NCI-H345 (cell line): ENCODE measurements around the gene VASH1.
A peak's percentile ranks its signal among the peaks of the same experiment; 100 is the strongest.

Source experiments
- DNase-seq: peaks from one replicate; lab custom pipeline; 2025; lab: John Stamatoyannopoulos, UW

VASH1 gene

DNA sequence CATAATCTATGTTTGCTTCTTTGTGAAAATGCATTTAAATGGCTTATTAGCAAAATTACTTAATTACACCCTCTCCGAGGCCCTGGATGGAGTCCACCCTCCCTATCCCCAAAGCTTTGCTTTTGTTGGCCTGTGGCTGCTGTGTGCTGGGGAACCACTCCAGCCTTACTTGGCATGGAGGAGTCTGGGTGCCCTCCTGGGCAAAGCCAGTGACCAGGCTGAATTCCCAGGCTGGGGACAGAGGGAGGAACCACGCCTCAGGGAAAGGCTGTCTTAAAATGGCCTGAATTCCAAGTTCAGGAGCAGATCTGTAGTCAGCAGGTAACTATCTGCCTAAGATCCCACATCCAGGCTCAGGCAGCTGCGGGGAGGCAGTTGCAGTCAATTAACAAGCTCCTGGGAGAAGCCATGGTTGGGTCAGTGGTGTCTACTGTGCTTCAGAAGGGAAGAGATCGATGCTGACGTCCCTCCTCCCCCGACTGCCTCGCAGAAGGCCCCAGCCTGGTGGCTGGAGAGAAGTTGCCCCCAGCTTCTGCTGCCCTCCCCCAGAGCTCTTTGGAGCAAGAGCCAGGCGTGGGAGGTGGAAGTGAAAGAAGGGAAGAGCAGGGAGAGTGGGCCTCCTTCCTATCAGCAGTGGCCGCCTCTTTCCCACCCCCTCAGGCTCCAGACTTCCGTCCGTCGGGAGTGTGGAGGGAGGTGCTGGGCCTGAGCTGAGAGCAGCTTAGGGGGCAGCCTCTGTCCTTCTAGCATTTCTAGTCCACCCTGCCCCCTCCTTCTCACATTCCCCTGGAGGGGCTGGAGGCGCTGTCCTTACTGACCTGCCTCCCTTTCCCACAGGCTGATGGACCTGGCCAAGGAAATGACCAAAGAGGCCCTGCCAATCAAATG lies 11.3 kb downstream of the VASH1 start:
- DNase-seq, result no peak

DNA sequence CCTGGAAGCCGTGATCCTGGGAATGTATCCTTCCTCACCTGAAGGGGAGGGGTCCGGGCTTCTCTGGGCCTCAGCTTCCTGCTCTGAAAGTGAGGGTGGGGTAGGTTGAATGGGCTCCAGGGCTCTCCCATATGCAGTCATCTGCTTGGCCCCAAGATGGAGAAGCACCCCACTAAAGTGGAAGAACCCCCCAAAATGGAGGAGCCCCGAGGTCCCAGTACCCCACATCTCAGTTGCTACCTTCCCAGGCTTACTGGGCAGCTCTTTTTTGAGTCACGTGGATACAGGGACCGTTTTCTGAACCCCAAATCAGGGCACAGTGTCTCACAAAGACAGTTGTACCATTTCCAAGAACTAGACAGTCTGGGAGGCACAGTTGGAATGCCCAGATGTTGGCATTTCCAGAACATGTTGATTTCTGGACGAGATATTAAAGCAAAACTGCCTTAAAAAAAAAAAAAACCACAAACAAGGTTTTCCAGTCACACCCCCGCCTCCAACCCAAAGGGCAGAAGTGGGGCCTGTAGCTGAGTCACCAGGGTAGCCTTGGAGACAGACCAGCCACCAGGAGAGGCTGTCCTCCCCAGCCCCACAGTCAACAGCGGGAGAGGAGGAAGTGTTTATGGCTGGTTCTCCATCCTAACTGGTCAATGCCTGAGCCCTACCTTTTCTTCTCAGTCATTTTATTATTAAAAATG lies 12.1 kb downstream of the VASH1 start:
- DNase-seq, result no peak

DNA sequence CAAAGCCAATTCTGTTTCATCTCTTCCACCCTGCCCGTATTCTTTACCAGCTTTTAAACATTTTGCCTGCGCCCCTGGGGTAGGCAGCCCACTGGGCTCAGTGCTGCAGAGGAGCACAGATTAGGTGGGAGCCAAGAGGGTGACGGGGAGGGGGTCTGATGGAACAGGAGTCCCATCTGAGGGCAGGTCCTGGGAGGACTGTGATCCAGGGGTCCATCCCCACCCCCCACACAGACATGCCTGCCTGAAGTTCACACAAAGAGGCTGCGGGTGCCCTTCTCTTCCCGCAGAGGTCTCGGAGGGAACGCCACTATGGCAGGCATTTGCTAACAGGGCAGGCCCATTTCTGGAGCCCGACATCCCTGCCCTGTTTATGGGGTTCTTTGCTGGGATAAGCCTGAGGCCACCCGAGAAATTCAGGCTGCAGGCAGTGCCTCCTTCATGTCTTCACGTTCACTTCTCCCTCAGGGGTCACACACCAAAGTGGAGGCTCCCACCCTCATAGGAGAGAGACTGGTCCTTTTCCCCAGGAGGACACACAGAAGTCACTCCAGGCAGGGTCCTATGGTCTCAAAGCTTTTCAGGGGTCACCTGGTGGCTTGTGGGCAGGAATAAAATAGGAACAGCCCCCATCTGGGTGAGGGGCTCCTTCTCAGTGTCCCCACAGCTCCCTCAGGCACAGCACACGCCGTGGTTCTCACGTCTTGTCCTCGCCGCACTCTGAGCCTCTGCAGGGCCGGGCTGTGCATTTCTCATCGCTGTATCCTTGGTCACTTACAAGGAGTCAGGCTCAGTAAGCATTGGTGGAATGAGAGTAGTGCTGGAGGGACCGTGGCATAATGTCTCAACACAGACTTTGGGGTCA lies 12.9 kb downstream of the VASH1 start:
- no peak for DNase-seq

DNA sequence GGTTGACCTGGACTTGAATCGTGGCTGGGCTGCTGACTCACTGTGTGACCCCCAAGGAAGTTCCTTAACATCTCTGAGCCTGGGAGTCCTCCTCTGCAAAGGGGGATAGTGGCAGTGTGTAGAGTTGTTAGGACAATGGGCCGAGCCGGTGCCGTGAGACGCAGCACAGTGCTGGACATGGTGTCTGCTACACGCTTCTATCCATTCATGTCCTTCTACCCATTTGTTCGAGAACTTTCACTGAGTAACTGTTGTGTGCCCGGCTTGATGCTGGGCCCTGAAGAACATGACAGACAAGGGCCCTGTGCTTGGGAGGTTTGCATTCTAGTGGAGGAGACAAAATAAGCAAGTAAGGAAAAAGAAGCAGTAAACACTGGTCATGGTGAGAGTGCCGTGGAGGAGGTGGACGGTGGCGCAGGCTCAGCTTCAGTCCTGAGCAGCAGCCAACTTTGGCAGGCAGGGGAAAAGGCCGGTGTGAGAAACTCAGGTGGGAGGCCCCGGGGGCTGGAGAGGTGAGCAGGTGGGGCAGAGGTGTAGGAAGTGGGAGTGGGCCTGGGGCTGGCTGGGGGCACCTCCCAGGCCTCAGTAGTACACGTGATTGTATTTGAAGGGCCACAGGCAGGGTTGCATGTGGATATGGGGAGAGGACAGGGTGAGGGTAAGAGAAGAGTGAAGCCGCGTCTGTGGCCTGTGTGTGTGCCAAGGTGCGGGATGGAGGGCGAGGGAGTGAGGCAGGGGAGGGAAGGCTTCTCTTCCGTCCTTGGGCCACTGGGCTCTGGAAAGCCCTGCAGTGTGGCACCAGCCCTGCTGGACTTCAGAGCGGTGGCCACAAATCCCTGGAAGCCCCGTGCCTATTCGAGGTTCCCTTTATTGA lies 13.8 kb downstream of the VASH1 start:
- no peak for DNase-seq

DNA sequence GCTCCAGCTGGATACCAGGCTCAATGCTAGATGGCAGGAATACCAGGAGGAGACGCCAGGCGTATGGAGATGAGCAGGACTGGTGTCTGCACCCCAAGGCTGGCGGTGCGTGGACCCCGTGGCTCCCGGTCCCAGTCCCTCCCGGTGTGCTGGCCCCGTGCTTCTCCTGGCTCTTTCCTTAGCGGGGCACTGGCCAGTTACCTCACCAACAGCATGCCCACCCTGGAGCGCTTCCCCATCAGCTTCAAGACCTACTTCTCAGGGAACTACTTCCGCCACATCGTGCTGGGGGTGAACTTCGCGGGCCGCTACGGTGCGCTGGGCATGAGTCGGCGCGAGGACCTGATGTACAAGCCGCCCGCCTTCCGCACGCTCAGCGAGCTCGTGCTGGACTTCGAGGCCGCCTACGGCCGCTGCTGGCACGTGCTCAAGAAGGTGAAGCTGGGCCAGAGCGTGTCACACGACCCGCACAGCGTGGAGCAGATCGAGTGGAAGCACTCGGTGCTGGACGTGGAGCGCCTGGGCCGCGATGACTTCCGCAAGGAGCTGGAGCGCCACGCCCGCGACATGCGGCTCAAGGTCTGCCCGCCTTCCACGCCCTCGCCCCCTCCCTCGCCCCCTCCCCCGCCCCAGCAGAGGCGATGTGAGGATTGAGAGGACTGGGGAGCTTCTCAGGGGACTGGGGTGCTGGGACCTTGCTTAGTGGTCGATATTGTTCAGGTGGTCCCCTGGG lies 14.6 kb downstream of the VASH1 start:
- DNase-seq, result no peak

DNA sequence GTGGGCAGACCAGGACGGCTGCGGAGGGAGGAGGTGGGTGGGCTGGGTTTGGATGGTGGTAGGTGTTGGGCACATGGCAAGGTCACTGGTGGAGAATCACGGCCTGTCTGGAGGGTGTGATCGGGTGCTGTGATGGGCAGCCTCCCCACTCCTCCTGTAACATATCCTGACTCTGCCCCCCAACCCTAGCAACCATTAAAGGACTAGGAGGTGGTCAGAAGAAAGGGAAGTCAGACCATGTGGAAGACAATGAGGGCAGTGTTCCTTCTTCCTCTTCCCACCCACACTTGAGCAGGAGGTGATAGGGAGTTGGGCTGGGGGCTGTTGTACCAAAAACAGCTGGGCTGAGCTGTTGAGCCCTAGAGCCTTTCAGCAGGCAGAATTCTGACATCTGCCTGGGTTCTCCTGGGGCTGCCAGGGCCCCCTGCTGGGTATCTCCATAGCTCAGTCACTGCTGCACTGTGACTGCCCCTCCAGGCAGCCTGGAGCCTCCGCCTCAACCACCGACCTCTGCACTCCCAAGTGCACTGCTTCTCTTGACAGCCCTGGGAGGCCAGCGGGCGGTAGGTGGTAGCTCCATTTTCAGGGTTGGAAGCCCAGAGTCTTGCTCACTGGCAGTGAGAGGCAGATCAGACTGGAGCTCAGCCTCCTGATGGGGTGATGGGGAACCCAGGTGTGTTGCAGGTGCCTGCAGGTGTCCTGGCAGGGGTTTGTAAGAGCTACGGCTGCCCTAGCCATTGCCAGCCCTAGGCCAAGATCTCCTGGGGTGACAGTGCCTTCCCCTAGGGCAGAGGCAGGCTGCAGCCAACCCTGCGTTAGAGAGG lies 15.4 kb downstream of the VASH1 start:
- peak; percentile 33 for DNase-seq

DNA sequence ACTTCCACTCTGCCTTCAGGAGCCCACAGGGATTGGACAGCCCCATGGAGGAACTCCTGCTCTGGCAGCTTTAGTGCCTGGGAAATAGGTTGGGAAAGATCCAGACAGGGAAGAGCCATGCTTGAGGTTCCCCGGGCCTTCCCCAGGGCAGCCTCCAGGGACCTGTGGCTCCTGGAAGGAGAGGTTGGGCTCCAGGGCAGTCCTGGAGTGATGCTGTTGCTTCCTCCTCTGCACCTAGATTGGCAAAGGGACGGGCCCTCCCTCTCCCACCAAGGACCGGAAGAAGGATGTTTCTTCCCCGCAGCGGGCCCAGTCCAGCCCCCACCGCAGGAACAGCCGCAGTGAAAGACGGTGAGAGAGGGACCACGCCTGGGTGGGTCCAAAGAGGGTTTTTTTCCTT lies 16.5 kb downstream of the VASH1 start:
- no peak for DNase-seq

DNA sequence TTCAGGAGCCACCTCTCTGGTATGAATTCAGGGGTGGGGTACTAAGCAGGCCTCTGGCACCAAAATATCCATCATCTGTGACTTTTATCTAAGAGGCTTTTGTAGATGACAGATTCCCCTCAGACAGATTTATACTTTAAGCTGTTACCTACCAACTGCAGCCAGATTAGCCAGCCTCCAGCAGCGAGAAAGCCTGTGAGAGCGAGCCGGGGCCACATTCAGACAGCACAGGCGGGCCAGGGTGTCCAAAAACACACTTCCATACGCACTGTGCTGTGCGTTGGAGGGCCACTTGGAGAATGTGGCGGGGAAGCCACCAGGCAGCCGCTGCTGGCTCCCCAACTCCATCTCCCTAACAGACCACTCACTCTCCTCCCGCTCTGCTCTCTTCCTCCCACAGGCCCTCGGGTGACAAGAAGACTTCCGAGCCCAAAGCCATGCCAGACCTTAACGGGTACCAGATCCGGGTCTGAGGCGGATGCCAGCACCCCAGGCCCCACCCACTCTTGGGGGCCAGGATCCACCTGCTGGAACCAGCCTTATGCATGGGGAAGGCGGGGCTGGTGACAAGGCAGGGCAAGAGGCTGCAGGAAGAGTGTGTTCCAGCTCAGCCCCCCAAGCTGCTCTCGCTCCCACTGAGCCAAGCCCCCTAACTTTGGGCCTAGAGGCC lies 17.4 kb downstream of the VASH1 start:
- DNase-seq, result no peak

DNA sequence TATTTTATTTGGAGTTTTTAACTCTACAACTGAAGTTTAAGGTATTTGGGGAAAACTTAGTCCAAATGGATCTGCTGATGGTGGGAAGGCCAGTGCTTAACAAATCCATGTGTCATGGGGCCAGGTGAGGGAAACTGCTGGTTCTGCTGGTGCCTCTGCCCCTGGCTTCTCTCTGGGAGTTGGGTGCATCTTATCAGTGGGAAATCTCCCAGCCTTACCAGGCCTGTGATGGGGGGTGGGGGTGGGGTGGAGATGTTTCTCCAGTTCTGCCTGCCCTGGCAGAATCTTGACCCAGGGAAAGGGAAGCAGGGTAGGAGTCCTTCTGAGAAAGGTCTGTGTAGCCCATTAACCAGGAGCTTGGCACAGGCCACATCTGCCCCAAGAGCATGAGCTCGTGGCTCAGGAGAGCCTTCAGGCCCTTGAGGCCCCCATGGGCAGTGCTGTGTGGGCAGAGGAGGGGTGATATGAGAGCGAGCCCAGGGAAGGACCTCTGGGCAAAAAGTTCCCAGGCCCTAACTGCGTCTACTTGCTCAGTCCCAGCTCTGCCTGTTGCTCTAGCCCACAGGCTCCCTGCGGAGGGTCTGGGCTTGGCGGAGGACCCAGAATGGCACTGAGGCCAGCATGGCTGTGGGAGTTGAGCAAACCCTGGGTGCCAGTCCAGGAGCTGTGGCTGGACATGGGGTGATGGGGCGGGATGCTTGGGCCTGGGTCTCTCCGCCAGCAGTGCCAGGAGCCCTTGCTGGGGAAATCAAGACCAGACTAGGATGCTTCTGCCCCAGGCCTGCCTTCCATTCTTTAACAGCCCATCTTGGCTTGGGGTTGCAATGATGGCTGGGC lies 18.2 kb downstream of the VASH1 start:
- no peak for DNase-seq

DNA sequence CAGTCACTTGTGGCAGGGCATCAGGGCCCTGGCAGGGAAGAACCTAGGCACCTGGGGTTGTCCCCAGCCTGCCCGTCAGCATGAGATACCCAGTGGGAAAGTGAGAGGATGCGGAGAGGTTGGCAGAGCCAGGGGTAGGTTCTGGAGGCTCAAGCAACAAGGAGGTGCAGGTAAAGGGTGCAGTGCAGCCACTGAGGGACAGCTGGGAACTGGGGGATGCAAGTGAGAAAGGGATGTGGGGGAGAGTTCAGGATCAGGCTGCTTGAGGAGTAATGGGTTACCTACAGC lies 18.7 kb downstream of the VASH1 start:
- no peak for DNase-seq

DNA sequence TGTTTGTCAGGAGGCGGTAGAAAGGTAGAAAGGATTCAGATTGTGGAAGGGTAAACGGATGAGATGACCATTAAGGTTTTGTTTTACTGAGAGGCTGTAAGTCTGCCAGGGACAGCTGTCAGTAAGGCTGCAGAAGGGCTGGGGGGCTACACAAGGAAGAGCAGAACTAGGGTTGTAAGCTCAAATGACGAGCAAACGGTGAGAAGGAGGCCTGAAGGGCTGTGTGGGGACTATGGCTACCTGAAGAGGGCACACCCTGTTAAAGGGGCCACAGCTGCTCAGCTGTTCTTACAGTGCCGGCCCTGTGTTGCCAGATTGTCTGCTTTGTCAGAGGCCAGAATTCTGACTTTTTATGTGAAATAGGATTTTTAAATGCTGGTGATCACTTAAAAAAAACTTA lies 19.1 kb downstream of the VASH1 start:
- no peak for DNase-seq

DNA sequence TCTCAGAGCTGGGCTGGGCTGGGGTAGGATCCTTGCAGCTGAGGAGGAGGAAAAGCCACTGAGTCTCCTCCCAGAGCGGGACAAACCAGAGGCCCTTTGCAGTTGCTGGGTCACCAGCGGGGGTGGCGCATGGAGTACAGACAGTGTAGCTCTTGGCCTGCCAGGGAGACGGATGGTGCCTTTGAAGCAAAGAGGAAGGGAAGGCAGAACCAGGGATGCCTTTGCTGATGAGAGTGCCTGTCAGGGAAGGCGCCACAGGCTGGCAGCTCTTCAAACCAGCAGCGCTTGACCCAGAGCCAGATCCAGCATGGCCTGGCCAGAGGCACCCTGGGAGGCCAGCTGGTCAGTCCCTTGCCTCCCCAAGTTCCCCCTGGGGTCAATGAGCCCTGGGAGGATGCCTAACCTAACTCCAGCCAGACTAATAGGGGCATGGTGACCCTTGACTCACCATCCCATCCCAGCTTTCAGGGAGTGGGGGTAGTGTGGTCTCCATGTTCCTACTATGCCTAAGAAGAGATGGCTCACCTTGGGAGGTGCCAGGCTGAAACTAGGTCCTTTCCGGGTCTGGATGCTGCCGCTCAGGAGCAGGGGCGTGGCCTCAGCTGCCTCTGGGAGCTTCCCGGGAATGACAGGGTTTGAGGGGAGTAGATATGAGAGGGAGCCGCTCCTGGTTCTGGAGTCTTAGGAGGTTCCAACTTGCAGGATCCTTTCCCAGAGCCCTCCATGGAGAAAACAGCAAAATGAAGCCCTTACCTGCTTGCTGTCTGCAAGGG lies 19.8 kb downstream of the VASH1 start:
- DNase-seq, result no peak

DNA sequence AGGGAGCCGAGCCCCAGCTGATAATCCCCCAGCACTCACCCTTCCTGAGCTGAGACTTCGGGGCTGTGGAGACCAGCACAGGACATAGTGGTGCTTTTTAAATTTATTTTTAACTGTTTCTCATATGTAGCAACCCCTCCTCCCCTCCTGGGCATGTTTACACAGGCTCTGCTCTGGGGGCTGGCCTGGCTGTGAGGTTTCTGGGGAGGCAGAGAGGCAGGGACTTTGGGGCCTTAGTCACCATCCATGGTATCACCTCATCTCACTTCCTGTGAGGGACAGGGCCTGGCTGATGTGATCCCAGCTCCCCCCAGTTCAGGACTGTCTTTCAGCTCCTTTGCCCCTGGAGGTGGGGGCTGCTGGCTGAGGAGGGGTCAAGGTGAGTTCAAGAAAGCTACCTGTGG lies 20.4 kb downstream of the VASH1 start:
- no peak for DNase-seq

DNA sequence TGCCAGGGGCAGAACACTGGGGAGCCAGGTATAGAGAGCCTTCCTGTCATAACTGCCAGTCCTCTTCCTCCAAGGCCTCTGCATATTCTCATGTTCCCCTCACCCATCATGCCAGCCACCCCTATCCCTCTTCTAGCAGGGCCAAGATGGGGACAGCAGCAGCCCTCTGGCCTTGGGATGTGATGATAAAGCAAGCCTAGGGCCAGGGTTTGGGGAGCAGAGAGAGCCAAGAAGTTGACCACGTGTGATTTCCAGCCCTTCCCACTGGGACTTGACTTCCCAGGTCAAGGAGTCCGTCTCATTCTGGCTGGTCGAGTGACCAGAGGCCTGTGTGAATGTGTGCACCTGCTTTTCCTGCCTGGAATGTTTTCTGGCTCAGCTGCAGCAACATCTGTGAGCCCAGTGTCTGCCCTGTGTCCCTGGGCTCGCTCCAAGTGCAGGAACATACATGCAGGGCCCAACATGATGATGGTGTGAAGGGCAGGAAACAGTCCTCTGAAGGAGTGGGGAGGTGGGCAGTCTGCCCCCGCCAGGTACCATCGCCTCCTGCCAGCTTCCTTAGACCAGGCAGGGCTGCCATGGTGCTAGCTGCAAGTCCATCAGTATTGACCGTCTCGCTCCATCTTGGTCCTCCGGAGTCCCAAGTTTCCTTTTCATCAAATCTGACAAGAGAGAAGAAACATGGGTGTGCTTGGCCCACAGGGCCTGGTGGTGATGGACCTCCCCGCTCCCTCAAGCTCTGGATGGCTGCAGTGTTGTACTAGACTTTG lies 21.0 kb downstream of the VASH1 start:
- DNase-seq, result no peak

DNA sequence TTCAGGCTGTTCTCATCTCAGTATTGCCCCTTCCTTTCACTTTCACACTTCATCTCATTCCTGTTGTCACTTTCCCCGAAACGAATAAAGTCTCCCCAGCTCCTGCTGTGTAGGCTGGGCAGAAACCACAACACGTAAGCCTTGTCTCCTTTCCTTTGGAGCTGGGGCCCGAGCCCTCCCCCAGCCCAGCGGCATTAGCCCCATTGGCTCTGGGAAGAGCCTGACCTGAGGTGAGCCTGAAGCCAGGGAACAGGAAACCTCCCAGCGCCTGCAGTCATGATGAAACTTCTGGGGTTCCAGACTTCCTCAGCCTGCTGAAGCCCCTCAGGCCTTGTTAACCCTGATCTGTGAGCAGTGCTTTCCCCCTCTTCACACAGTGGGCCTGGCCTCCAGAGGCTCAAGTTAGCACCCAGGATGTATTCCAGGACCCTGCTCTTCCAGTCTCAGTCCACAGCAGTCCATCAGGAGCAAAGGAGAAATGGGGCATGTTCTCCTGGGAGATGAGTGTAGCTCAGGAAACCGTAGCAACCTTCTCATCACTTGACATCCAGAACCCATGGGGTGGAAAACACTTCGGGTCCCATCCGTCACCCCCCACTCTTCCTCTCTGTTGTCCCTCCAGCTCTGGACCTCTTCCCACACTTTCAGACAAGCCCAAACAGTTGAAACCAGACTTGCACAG lies 21.8 kb downstream of the VASH1 start:
- DNase-seq, result no peak

DNA sequence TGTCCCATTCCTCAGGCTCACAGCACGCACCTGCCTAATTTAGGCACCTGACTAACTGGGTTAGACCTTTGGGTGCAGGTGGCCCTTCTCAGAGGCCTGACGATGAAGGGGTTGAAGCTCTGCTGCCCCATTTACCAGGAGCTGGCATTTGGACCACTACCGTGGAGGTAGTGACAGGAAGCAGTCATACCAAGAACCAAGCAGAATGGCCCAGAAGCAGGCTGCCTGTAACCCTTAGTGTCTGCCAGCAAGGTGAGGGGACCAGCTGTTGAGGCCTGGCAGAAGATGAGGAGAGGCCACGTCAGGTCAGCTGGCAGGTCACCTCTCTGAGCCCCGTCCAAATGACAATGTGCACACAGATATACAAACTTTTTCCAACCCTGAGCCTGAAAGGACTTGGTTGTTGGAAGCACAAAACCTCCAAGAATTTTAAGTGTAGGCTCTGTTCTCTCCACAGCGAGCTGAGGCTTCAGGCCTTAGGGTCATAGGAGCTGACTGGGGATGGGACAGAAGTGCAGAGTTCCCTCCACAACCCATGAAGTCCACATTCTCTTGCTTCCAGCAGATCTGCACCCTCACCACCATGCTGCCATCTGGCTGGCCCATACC lies 23.1 kb downstream of the VASH1 start:
- no peak for DNase-seq
